Eye (tissue), 1 donor: ENCODE results near the gene RPP30.
"Not testable (repeated sequence)": the region's sequence is repeated elsewhere in the genome, so short reads cannot be mapped to it uniquely, and the experiment has no call there.

Source experiments
- DNase-seq: peaks from one replicate; pipeline ENCODE4 v3.0.0-alpha.2; 2015

The RPP30 gene

GRCh38 chr10:90917968-90918318, 46.2 kb downstream of the RPP30 start:
- no peak for DNase-seq

GRCh38 chr10:90919683-90920574, 48.2 kb downstream of the RPP30 start:
- DNase-seq, result no peak

- DNase-seq, result peak; percentile 58
Observed at GRCh38 chr10:90920986-90921666, 49.4 kb downstream of the RPP30 start, which contains the start of gene ANKRD1. Gene ANKRD1 (minus strand): TSS chr10:90921087. CDS start chr10:90921027, 60 bp downstream.

- DNase-seq, result no peak
Observed at GRCh38 chr10:90921906-90922305, 50.1 kb downstream of the RPP30 start.

GRCh38 chr10:90923111-90923731, 51.4 kb downstream of the RPP30 start:
- DNase-seq, result no peak

GRCh38 chr10:90924552-90924951, 52.8 kb downstream of the RPP30 start:
- no peak for DNase-seq

- DNase-seq, result no peak
Observed at GRCh38 chr10:90925079-90926029, 53.6 kb downstream of the RPP30 start.

GRCh38 chr10:90927293-90927692, 55.5 kb downstream of the RPP30 start:
- no peak for DNase-seq

GRCh38 chr10:90929179-90929578, 57.4 kb downstream of the RPP30 start:
- DNase-seq, result no peak

- DNase-seq, result peak; percentile 77
Observed at GRCh38 chr10:90930070-90930837, 58.5 kb downstream of the RPP30 start.

- DNase-seq, result peak; percentile 58
Observed at GRCh38 chr10:90930971-90931871, 59.4 kb downstream of the RPP30 start.

- no peak for DNase-seq
Observed at GRCh38 chr10:90935581-90936275, 64.0 kb downstream of the RPP30 start.

GRCh38 chr10:90936276-90936659, 64.5 kb downstream of the RPP30 start:
- no peak for DNase-seq

- no peak for DNase-seq
Observed at GRCh38 chr10:90937645-90938258, 66.0 kb downstream of the RPP30 start.

GRCh38 chr10:90939116-90939515, 67.3 kb downstream of the RPP30 start:
- no peak for DNase-seq

- DNase-seq, result no peak
Observed at GRCh38 chr10:90939648-90940047, 67.9 kb downstream of the RPP30 start.

GRCh38 chr10:90942980-90943379, 71.2 kb downstream of the RPP30 start:
- DNase-seq, result not testable (repeated sequence)

GRCh38 chr10:90944749-90945148, 73.0 kb downstream of the RPP30 start:
- DNase-seq, result no peak

GRCh38 chr10:90945491-90946070, 73.8 kb downstream of the RPP30 start:
- no peak for DNase-seq
